ENCODE results near the gene GHITM.

GHITM gene

DNA sequence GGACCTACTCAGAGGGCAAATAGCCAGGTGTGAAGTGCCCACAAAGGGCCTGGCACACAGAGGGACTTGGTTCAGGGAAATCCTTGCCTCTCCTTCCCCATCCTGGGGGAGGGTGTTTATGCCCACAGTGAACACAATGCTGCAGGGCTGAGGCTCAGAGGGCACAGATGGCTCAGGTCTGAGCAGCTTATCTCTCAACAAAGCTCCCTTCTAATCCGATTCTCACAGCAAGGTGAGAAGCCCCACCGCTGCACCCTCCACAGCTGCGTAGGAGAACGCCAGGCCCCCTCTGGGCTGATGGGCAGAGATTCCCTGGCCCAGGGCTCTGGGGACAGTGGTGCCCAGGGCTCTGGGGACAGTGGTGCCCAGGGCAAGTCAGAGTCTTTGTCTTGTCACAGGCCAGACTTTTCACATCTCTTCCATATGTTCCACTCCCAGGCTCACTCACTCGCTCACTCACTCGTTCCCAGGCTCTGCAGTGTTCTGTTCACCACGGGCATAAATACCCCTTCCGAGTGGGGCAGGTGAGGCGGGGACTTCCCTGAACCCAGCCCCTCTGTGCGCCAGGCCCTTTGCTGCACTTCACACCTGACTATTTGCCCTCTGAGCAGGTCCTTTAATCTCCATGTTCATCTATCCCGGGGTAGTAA is 46.3 kb downstream of the GHITM start:
- TF ChIP-seq, protein P1, sequence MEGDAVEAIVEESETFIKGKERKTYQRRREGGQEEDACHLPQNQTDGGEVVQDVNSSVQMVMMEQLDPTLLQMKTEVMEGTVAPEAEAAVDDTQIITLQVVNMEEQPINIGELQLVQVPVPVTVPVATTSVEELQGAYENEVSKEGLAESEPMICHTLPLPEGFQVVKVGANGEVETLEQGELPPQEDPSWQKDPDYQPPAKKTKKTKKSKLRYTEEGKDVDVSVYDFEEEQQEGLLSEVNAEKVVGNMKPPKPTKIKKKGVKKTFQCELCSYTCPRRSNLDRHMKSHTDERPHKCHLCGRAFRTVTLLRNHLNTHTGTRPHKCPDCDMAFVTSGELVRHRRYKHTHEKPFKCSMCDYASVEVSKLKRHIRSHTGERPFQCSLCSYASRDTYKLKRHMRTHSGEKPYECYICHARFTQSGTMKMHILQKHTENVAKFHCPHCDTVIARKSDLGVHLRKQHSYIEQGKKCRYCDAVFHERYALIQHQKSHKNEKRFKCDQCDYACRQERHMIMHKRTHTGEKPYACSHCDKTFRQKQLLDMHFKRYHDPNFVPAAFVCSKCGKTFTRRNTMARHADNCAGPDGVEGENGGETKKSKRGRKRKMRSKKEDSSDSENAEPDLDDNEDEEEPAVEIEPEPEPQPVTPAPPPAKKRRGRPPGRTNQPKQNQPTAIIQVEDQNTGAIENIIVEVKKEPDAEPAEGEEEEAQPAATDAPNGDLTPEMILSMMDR (IDR thresholded peaks at IDR 0.05; ENCODE audit: low read depth, low read length, missing control alignments) = no peak
- no peak for DNase-seq
- Histone ChIP-seq H3K27ac (no peak overlapping the region), H3K36me3 (replicated peaks) (no peaks in the 10 kb centered on the region), H3K27me3 (replicated peaks) (no peaks in the 10 kb centered on the region), H3K4me3 (ENCODE audit: low read depth, low read length) (no peak overlapping the region)
- in situ Hi-C loops (cut with HindIII; ENCODE audit: low pct_ligation_motif_present, low sequenced_read_pairs) = no loop called here

DNA sequence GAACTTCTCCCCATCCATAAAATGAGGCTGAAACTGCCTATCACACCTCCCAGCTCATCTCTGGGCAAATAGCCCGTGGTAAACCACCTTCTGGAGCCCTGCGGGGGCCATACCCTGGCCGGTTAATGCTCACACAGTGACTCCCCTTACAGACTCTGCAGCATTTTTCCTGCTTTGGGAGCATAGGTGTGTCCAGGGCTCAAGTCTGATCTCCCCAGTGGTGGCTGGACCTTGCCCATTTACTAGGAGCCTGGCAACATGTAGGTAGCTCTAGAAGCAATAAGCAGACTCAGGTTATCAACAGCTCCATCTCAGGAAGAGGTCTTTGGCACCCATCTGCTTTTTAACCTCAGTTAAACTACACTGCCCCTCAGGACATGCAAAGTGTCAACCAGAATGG is 49.5 kb downstream of the GHITM start:
- in situ Hi-C loops (cut with HindIII; ENCODE audit: low pct_ligation_motif_present, low sequenced_read_pairs) = no loop called here
- no peak overlapping the region for H3K4me3 ChIP-seq (ENCODE audit: low read depth, low read length)
- DNase-seq = no peak
- no peaks in the 10 kb centered on the region for H3K36me3 ChIP-seq (replicated peaks)
- no peak overlapping the region for H3K27ac ChIP-seq
- peaks cover 11% of the 10 kb centered on the region for H3K27me3 ChIP-seq (replicated peaks)
- TF ChIP-seq, protein P1 (IDR thresholded peaks at IDR 0.05; ENCODE audit: low read depth, low read length, missing control alignments) = no peak

DNA sequence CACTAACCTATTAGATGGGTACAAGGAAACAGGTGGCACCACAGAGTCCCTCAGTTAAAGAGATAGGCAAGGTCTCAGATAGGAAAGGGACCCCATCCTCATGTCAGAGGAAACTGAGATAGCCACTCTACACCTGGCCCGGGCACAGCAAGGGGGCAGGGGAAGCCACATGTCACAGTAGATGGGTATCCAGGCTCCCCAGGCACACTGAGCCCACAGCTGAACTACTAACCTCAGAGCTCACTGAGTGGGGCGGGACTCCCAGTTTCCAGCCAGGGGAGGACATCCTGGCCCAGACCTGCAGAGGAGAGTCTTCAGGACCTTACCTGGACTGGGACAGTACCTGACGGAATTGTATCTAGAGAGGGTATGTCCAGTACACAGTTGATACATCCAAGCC is 51.3 kb downstream of the GHITM start:
- Histone ChIP-seq H3K36me3 (replicated peaks) (no peaks in the 10 kb centered on the region), H3K4me3 (ENCODE audit: low read depth, low read length) (no peak overlapping the region), H3K27me3 (replicated peaks) (peaks cover 29% of the 10 kb centered on the region), H3K27ac (no peak overlapping the region)
- no peak for DNase-seq
- TF ChIP-seq, protein P1 (IDR thresholded peaks at IDR 0.05; ENCODE audit: low read depth, low read length, missing control alignments) = no peak
- in situ Hi-C loops (cut with HindIII; ENCODE audit: low pct_ligation_motif_present, low sequenced_read_pairs) = no loop called here

DNA sequence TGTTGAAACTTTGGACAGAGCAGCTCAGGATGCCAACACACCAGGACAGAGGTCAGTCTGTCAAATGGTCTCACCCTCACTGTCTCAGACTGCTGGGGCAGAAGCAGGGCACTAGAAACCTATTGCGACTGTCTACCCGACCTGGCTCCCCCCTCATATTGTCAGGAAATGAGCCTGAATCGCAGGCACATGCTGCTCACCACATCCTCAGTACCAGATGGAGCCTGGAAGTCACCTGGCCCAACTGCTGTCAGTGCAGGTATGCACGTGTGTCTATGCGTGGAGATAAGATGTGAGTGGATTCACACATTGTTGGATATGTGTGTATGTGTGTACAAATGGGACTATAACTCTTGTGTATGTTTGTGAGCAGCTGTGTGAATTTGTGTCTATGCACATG is 51.8 kb downstream of the GHITM start:
- Histone ChIP-seq H3K4me3 (ENCODE audit: low read depth, low read length) (no peak overlapping the region), H3K36me3 (replicated peaks) (no peaks in the 10 kb centered on the region), H3K27me3 (replicated peaks) (peaks cover 34% of the 10 kb centered on the region), H3K27ac (no peak overlapping the region)
- TF ChIP-seq, protein P1 (IDR thresholded peaks at IDR 0.05; ENCODE audit: low read depth, low read length, missing control alignments) = no peak
- DNase-seq = no peak
- in situ Hi-C loops (cut with HindIII; ENCODE audit: low pct_ligation_motif_present, low sequenced_read_pairs) = no loop called here

DNA sequence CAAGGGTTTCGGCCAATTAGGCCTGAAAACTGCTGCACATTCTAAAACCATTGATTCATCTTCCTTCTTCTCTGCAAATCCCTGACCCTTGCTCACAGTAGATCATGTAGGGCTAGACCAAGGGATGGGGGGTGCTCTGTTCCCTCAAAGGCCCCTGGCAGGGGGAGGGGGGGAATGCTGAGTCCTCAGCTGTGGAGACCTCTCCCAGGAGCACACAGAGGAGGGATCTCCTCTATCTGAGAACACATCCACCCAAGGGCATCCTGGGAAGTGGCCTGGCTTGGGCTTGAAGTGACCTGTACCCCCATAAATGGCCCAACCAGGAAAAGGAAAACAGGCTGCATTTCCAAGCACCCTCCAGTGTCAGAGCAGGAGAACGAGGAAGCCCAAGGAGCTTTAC is 54.0 kb downstream of the GHITM start:
- TF ChIP-seq, protein P1 (IDR thresholded peaks at IDR 0.05; ENCODE audit: low read depth, low read length, missing control alignments) = no peak
- Histone ChIP-seq H3K27me3 (replicated peaks) (peaks cover 37% of the 10 kb centered on the region), H3K36me3 (replicated peaks) (no peaks in the 10 kb centered on the region), H3K4me3 (ENCODE audit: low read depth, low read length) (no peak overlapping the region), H3K27ac (no peak overlapping the region)
- in situ Hi-C loops (cut with HindIII; ENCODE audit: low pct_ligation_motif_present, low sequenced_read_pairs) = no loop called here
- no peak for DNase-seq

DNA sequence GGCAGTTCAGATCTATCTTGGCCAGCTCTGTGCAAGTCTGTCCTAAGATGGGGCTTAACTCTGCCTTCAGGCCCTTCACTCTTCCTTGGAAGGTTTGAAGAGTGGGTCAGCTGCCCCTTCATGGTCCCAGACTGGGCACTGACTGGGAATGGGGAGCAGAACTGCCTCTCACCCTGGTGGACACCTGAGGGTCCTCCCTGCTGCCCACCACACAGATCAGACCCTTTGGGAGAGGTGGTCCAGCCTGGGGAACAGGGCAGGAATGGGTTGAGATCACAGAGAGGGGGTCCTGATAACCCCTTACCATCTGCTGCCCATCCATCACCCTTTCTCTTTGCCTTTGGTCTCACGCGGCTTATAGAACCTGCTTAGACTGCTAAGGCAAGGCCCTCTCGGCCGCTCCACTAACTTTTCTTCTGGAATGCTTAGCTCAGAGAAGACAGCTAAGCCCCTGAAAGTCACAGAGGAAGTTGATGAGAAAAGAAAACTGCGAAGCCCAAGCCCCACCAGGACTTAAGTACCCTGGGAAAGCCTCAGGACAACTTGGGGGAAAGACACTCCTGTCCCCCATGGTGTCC is 54.6 kb downstream of the GHITM start:
- in situ Hi-C loops (cut with HindIII; ENCODE audit: low pct_ligation_motif_present, low sequenced_read_pairs) = no loop called here
- Histone ChIP-seq H3K4me3 (ENCODE audit: low read depth, low read length) (peak overlapping the region; percentile 29), H3K27ac (no peak overlapping the region), H3K36me3 (replicated peaks) (no peaks in the 10 kb centered on the region), H3K27me3 (replicated peaks) (peaks cover 37% of the 10 kb centered on the region)
- no peak for DNase-seq
- TF ChIP-seq, protein P1 (IDR thresholded peaks at IDR 0.05; ENCODE audit: low read depth, low read length, missing control alignments) = no peak
